Upper lobe of left lung (tissue), 6 donors: ENCODE measurements around the gene ANKS1A. TPM values are rescaled to one million over a fixed set of nuclear protein-coding genes. Genes with fewer than 3 reads are reported as not detected.
A peak's percentile ranks its signal among the peaks of the same experiment; 100 is the strongest.

Source experiments
- ATAC-seq, 2 donors: fragments of 200-7000 bp; cut with Tn5 transposase; one replicate each; pipeline ENCODE4 v1.9.1; 2022; ENCODE audit warnings: mild to moderate bottlenecking in 2 of 2, moderate library complexity in 2 of 2; ENCODE audit not compliant: low FRiP score in 2 of 2
- DNase-seq, 2 donors: peaks; one replicate each; pipeline ENCODE4 v3.0.0-alpha.2; 2019 to 2020
- H3K27ac ChIP-seq, 4 donors: fragments of 200-600 bp; sonication (generic); one replicate each; pipeline ENCODE4 v1.5.1; 2016 to 2019
- H3K27me3 ChIP-seq, 4 donors: fragments of 200-600 bp; sonication (generic); one replicate each; pipeline ENCODE4 v1.5.1; 2017 to 2019
- H3K36me3 ChIP-seq, 4 donors: fragments of 200-600 bp; sonication (generic); one replicate each; pipeline ENCODE4 v1.5.1; 2016 to 2019
- H3K4me1 ChIP-seq, 4 donors: fragments of 200-600 bp; sonication (generic); one replicate each; pipeline ENCODE4 v1.5.1; 2018 to 2019
- H3K4me3 ChIP-seq, 4 donors: fragments of 200-600 bp; sonication (generic); one replicate each; pipeline ENCODE4 v1.5.1; 2017 to 2019; ENCODE audit warnings: mild to moderate bottlenecking in 2 of 4, moderate library complexity in 1 of 4
- H3K9me3 ChIP-seq, 4 donors: fragments of 200-600 bp; sonication (generic); one replicate each; pipeline ENCODE4 v1.5.1; 2018 to 2019
- EP300 ChIP-seq, 4 donors: sonication (generic); formaldehyde crosslinking; IDR thresholded peaks; one replicate each; pipeline ENCODE4 v1.5.1; 2017; ENCODE audit warnings: antibody characterized with exemption in 4 of 4, control low read depth in 2 of 4
- POLR2A ChIP-seq, 4 donors: fragments of 450-650 bp; IDR thresholded peaks; one replicate each; pipeline ENCODE4 v1.5.1; 2016 to 2017; ENCODE audit warnings: antibody characterized with exemption in 4 of 4, mild to moderate bottlenecking in 2 of 4
- POLR2AphosphoS5 ChIP-seq, 2 donors: sonication (generic); formaldehyde crosslinking; IDR thresholded peaks; one replicate each; pipeline ENCODE4 v1.5.1; 2017; ENCODE audit warnings: antibody characterized with exemption in 2 of 2
- WGBS, 2 donors: methylation state at CpG; one replicate each; pipeline ENCODE4 v1.1.5; 2017 to 2018; 5-methylcytosine and 5-hydroxymethylcytosine counted together
- total RNA-seq, 6 donors: library from RNA; depleted of rRNA in 4 of 6; stranded (reverse); fragments of >200 nt in 4 of 6; gene quantifications; one replicate each; pipeline versions ENCODE4 v1.1.0 to v1.2.1, GENCODE V29; 2016 to 2021
- TF ChIP-seq, protein P1 (sequence below), 6 experiments: fragments of 450-650 bp in 4 of 6; fragments of 200-600 bp in 2 of 6; sonication (generic) in 2 of 6; IDR thresholded peaks; one replicate each; pipeline ENCODE4 v1.5.1; 2016 to 2019; ENCODE audit warnings: antibody characterized with exemption in 6 of 6
- donor health status: DM: no; HTN: no; CAD: no; lungs with moderate emphysema.
- donor health status: DM: no; HTN: yes; CAD: no; lungs with severe emphysema.

Gene ANKS1A
- total RNA-seq, 6 donors from 2014 or later, result 47.2 to 85.3 (median 53.5) TPM

DNA sequence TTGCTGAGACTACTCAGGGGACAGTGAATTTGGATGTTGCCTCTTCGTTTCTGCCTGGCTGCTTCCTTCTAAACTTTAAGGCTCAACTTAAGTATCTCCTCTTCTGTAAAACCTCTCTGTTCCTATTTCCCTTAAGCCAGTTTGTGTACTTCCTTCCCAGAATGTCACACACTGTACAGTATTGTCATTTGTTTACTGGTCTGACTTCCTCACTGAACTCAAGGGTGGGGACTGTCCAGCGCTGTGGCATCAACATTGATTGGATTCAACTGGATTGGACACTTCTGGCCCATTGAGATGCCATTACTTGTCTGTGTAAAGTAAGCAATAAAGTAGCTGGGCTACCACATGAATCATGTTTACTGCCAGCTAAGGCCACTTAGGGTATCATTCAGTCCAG, 69.7 kb downstream of the ANKS1A start:
- Histone ChIP-seq H3K27ac (peak overlapping the region; percentile 16 to 67 (median 60)), H3K4me1 (peaks cover 47 to 71% (median 59%) of the 10 kb centered on the region in 4 donors), H3K36me3 (no peaks in the 10 kb centered on the region), H3K27me3 (no peaks in the 10 kb centered on the region), H3K4me3 (no peak overlapping the region), H3K9me3 (no peaks in the 10 kb centered on the region)
- DNase-seq (no peak), ATAC-seq (peak in 1 of 2 donors; percentile 73)
- 53 to 63% methylated on average over 2 of the region's 2 CpGs for WGBS, 2 donors
- TF ChIP-seq POLR2A (IDR thresholded peaks at IDR 0.05), result no peak
- peak; percentile 82 to 86 for TF ChIP-seq POLR2AphosphoS5 (IDR thresholded peaks at IDR 0.05)
- TF ChIP-seq EP300 (IDR thresholded peaks at IDR 0.05), result peak in 2 of 4 donors; percentile 92 to 93
- TF ChIP-seq, protein P1, sequence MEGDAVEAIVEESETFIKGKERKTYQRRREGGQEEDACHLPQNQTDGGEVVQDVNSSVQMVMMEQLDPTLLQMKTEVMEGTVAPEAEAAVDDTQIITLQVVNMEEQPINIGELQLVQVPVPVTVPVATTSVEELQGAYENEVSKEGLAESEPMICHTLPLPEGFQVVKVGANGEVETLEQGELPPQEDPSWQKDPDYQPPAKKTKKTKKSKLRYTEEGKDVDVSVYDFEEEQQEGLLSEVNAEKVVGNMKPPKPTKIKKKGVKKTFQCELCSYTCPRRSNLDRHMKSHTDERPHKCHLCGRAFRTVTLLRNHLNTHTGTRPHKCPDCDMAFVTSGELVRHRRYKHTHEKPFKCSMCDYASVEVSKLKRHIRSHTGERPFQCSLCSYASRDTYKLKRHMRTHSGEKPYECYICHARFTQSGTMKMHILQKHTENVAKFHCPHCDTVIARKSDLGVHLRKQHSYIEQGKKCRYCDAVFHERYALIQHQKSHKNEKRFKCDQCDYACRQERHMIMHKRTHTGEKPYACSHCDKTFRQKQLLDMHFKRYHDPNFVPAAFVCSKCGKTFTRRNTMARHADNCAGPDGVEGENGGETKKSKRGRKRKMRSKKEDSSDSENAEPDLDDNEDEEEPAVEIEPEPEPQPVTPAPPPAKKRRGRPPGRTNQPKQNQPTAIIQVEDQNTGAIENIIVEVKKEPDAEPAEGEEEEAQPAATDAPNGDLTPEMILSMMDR (IDR thresholded peaks at IDR 0.05), result no peak

DNA sequence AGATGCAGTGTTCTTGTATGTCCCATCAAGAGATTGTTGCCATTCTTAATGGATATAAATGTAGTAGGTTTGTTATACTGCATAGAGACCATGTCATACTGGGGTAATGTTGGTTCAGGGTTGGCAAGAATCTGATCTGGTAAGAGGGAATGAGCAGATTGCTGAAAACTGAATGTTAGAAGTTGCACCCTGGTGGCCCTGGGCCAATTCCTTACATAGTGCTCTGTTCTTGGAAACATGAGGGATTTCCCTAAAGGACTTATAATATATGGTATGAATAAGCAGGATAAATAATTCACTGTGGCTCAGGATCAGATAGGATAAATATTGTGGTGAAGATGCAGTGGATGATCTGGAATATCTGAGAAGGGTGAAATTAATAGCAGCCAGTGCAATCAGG, 70.2 kb downstream of the ANKS1A start:
- no peak for TF ChIP-seq POLR2AphosphoS5 (IDR thresholded peaks at IDR 0.05)
- TF ChIP-seq, protein P1 (IDR thresholded peaks at IDR 0.05), result no peak
- TF ChIP-seq EP300 (IDR thresholded peaks at IDR 0.05), result no peak
- TF ChIP-seq POLR2A (IDR thresholded peaks at IDR 0.05), result no peak
- no peaks in the 10 kb centered on the region for H3K9me3 ChIP-seq
- no peak overlapping the region for H3K4me3 ChIP-seq
- H3K36me3 ChIP-seq, result no peaks in the 10 kb centered on the region
- DNase-seq (no peak), ATAC-seq (no peak)
- H3K27ac ChIP-seq, result peak overlapping the region; percentile 16 to 67 (median 60)
- H3K27me3 ChIP-seq, result no peaks in the 10 kb centered on the region
- H3K4me1 ChIP-seq, result peaks cover 42 to 66% (median 57%) of the 10 kb centered on the region in 4 donors

DNA sequence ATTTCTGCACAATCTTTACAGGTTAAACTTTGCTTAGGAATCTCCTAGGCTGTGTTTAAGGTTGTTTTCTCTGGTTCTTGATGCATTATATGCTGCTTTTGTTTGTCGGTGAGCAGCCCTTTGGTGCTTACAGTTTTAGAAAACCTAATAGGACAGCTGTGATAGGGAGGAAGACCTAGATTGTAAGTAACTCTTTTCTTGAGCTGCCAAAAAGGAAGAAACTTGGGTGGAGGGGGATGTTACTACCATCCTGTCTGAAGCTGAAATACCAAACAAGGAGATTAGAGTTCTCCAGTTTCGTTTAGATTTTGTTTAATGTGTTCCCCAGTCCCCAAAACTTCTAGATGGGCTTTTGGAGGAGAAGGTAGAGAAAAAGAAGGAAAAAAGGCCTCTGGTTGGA, 72.0 kb downstream of the ANKS1A start:
- no peak overlapping the region for H3K4me3 ChIP-seq
- H3K27ac ChIP-seq, result peak overlapping the region; percentile 2 to 67 (median 39)
- no peak for ATAC-seq
- 62 to 64% methylated on average over 2 of the region's 2 CpGs for WGBS, 2 donors
- no peaks in the 10 kb centered on the region for H3K36me3 ChIP-seq
- H3K4me1 ChIP-seq, result peaks cover 34 to 52% (median 47%) of the 10 kb centered on the region in 4 donors
- no peak for DNase-seq
- no peaks in the 10 kb centered on the region for H3K9me3 ChIP-seq
- no peak for TF ChIP-seq EP300 (IDR thresholded peaks at IDR 0.05)
- TF ChIP-seq, protein P1 (IDR thresholded peaks at IDR 0.05), result no peak
- no peak for TF ChIP-seq POLR2A (IDR thresholded peaks at IDR 0.05)
- TF ChIP-seq POLR2AphosphoS5 (IDR thresholded peaks at IDR 0.05), result no peak
- no peaks in the 10 kb centered on the region for H3K27me3 ChIP-seq

DNA sequence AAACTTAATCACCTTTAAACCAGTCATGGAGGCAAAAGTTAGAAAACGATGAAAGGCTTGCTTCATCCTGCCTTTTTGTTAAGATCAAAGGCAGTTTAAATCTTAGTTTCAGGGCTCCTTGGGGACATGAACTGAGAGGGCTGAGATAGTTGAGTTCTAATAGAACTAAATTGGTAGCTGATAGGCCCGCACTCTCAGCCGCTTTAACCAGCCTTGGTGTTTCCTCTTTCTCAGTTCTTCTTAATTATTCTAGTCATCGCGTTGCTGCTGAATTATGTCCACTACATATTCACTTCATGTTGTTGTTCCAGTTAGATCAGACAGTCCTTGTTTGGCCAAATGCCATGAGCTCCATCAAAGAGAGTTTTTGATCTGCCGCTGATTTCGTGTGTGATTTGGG, 72.5 kb downstream of the ANKS1A start:
- Histone ChIP-seq H3K4me1 (peaks cover 30 to 47% (median 42%) of the 10 kb centered on the region in 4 donors), H3K4me3 (no peak overlapping the region), H3K9me3 (no peaks in the 10 kb centered on the region), H3K27ac (peak overlapping the region; percentile 2 to 67 (median 39)), H3K27me3 (no peaks in the 10 kb centered on the region), H3K36me3 (no peaks in the 10 kb centered on the region)
- no peak for ATAC-seq
- DNase-seq, result no peak
- no peak for TF ChIP-seq EP300 (IDR thresholded peaks at IDR 0.05)
- no peak for TF ChIP-seq POLR2AphosphoS5 (IDR thresholded peaks at IDR 0.05)
- TF ChIP-seq, protein P1 (IDR thresholded peaks at IDR 0.05), result no peak
- TF ChIP-seq POLR2A (IDR thresholded peaks at IDR 0.05), result no peak
- 71 to 82% methylated on average over 7 of the region's 7 CpGs for WGBS, 2 donors

DNA sequence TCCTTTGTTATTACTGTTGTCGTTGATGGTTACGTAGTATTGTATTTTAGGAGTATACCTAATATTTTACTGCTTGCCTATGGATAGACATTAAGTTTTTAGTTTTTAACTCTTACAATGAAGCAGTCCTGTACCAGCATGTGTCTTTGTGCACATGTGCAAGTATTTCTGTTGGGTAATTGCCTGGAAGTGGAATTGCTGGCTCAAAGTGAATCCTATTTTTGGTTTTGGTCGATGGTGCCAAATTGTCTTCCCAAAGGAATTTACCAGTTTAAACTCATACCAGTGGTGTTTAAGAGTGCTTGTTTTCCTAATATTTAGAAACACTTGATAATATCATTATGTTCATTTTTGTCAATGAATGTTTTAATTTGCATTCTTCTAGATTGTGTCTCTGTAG, 75.5 kb downstream of the ANKS1A start:
- H3K4me3 ChIP-seq, result no peak overlapping the region
- H3K36me3 ChIP-seq, result peaks cover 0 to under 1% (median 0%) of the 10 kb centered on the region in 4 donors
- 68 to 75% methylated on average over 3 of the region's 3 CpGs for WGBS, 2 donors
- ATAC-seq, result no peak
- no peak for DNase-seq
- no peak overlapping the region for H3K27ac ChIP-seq
- TF ChIP-seq POLR2A (IDR thresholded peaks at IDR 0.05), result no peak
- no peak for TF ChIP-seq POLR2AphosphoS5 (IDR thresholded peaks at IDR 0.05)
- TF ChIP-seq EP300 (IDR thresholded peaks at IDR 0.05), result no peak
- TF ChIP-seq, protein P1 (IDR thresholded peaks at IDR 0.05), result no peak
- no peaks in the 10 kb centered on the region for H3K9me3 ChIP-seq
- H3K27me3 ChIP-seq, result no peaks in the 10 kb centered on the region
- peaks cover 12 to 19% (median 18%) of the 10 kb centered on the region in 4 donors for H3K4me1 ChIP-seq
